Measurements from ENCODE around the gene DEPP1. TPM values are rescaled to one million over a fixed set of nuclear protein-coding genes. Genes with fewer than 3 reads are reported as not detected.
A peak's percentile ranks its signal among the peaks of the same experiment; 100 is the strongest.

The DEPP1 gene
- polyA plus RNA-seq, 4 donors, result 4.0 to 39.4 (median 6.0) TPM

DNA sequence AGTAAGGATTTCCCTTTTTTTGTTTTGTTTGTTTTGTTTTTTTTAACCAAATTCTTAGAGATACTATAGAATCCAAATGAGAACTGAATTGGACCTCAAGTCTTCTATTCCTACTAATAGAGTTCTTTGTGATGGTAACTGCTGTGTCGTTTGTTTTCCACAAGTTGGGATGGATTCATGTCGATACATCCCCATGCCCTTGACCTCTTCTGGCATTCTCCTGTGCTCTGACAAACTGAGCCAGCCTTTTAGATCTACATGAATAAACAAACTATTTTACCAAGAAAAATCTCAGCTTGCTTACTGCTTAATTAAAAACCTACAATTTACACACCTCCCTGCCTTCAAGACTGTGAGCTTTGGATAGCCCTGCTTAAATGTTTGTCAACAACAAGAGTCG, 26.1 kb upstream of the DEPP1 start:
- 68 to 87% (median 84%) methylated on average over 3 of the region's 3 CpGs for WGBS, 3 donors

DNA sequence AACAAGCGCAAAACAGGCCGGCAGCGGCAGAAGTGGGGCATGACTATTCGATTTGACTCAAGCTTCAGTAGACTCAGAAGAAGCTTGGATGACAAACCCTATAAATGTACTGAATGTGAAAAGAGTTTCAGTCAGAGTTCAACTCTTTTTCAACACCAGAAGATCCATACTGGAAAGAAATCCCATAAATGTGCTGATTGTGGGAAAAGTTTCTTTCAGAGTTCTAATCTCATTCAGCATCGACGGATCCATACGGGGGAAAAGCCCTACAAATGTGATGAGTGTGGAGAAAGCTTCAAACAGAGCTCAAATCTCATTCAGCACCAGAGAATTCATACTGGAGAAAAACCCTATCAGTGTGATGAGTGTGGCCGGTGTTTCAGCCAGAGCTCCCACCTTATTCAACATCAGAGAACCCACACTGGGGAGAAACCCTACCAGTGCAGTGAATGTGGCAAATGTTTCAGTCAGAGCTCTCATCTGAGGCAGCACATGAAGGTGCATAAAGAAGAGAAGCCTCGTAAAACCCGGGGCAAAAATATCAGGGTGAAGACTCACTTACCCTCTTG, 24.9 kb upstream of the DEPP1 start:
- Histone ChIP-seq H3K36me3 (ENCODE audit: control insufficient read depth in 3 of 3, insufficient read depth in 2 of 3, low read depth in 1 of 3, low read length in 3 of 3) (peaks cover 0 to 6% (median 2%) of the 10 kb centered on the region in 3 donors), H3K9me3 (ENCODE audit: control insufficient read depth in 2 of 2, insufficient read depth in 1 of 2, low read depth in 1 of 2, low read length in 1 of 2) (peaks cover 0 to 7% of the 10 kb centered on the region in 2 donors), H3K27me3 (ENCODE audit: control insufficient read depth in 3 of 3, insufficient read depth in 3 of 3, low read length in 3 of 3) (no peaks in the 10 kb centered on the region), H3K27ac (ENCODE audit: low read depth in 1 of 3, low read length in 2 of 3) (no peak overlapping the region), H3K4me3 (ENCODE audit: low read depth in 1 of 3, low read length in 3 of 3) (no peak overlapping the region), H3K4me1 (ENCODE audit: control insufficient read depth in 3 of 3, insufficient read depth in 2 of 3, low read depth in 1 of 3, low read length in 2 of 3) (peaks cover 0 to 11% (median 6%) of the 10 kb centered on the region in 3 donors)
- DNase-seq (no peak), FAIRE-seq (no peak)
- WGBS, 3 donors, result 90 to 96% (median 93%) methylated on average over 10 of the region's 10 CpGs

More for the DNA sequence above, 26.1 kb upstream of the DEPP1 start:
- H3K27ac ChIP-seq (ENCODE audit: low read depth in 1 of 3, low read length in 2 of 3), result no peak overlapping the region
- peaks cover 0 to 6% (median 2%) of the 10 kb centered on the region in 3 donors for H3K36me3 ChIP-seq (ENCODE audit: control insufficient read depth in 3 of 3, insufficient read depth in 2 of 3, low read depth in 1 of 3, low read length in 3 of 3)
- FAIRE-seq (no peak), DNase-seq (no peak)
- no peaks in the 10 kb centered on the region for H3K27me3 ChIP-seq (ENCODE audit: control insufficient read depth in 3 of 3, insufficient read depth in 3 of 3, low read length in 3 of 3)
- peaks cover 0 to 7% of the 10 kb centered on the region in 2 donors for H3K9me3 ChIP-seq (ENCODE audit: control insufficient read depth in 2 of 2, insufficient read depth in 1 of 2, low read depth in 1 of 2, low read length in 1 of 2)
- H3K4me3 ChIP-seq (ENCODE audit: low read depth in 1 of 3, low read length in 3 of 3), result no peak overlapping the region
- peaks cover 0 to 11% (median 5%) of the 10 kb centered on the region in 3 donors for H3K4me1 ChIP-seq (ENCODE audit: control insufficient read depth in 3 of 3, insufficient read depth in 2 of 3, low read depth in 1 of 3, low read length in 2 of 3)

DNA sequence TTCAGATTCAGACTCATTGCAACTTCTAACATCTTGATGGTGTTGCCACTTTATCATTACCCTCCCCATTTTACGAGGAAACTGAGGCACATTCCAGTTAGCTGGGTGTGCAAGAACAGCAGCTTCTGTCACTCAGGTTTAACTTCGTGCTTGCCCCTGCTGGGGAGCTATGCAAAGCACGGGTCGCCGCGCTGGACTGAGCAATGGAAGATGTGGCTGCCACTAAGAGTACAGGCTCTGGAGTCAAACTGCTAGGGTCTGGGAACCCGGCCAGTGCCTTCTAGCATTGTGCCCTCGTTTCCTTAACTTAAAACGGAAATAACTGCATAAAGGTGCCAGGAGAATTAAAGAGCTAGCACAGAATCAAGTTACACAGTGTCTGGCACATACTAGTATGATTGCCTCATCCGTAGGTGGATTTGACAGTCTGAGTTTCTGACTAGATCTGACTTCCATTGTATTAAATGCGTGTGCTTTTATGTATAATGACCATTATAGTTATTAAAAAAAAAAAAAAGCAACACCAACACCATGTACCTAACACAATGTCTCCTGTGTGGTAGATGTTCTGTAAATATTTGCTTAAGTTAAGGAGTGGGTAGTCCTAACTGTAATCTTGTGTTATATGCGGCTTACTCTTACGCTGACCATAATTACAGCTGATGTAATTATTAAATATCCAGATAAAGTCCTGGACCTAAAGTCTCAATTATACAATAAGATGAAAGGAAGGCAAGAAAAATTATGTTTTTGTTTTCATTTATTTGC, 23.0 kb upstream of the DEPP1 start:
- Histone ChIP-seq H3K4me3 (ENCODE audit: low read depth in 1 of 3, low read length in 3 of 3) (peak overlapping the region; percentile 66 to 72 (median 69)), H3K36me3 (ENCODE audit: control insufficient read depth in 3 of 3, insufficient read depth in 2 of 3, low read depth in 1 of 3, low read length in 3 of 3) (peaks cover 0 to 6% (median 2%) of the 10 kb centered on the region in 3 donors), H3K27ac (ENCODE audit: low read depth in 1 of 3, low read length in 2 of 3) (peak overlapping the region; percentile 91 to 93 (median 92)), H3K27me3 (ENCODE audit: control insufficient read depth in 3 of 3, insufficient read depth in 3 of 3, low read length in 3 of 3) (no peaks in the 10 kb centered on the region), H3K9me3 (ENCODE audit: control insufficient read depth in 2 of 2, insufficient read depth in 1 of 2, low read depth in 1 of 2, low read length in 1 of 2) (peaks cover 0 to 7% of the 10 kb centered on the region in 2 donors), H3K4me1 (ENCODE audit: control insufficient read depth in 3 of 3, insufficient read depth in 2 of 3, low read depth in 1 of 3, low read length in 2 of 3) (peaks cover 0 to 15% (median 11%) of the 10 kb centered on the region in 3 donors)
- WGBS, 3 donors, result 2 to 9% (median 6%) methylated on average over 13 of the region's 13 CpGs
- peak in 1 of 2 donors; percentile 64 for DNase-seq
- FAIRE-seq, result no peak

DNA sequence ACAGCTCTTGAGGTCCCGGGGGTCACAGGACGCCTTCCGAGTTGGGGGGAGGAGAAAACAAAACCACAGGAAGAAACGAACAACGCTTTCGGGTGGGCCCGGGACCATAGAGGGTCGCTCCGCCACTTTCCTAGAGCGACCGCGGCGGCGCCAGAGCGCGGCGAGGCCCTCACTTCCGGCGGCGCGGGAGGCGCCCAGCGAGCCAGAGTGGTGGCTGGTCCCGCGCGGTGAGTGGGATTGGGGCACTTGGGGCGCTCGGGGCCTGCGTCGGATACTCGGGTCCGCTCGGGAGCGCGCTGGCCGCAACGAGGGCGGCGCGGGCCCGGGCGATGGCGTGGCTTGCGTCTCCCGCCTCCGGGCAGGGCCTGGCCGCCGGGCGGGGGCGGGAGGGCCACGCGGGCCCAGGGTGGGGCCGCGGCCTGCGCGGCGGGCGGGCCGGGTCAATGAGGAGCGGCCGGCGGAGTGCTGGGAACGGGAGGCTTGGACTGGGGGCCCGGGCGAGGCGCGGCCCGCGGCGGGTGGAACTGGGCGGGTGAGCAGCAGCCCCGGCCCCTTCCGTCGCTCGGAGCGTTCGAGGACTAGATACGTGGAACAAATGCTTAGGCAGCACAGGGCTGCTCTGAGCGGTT, 22.3 kb upstream of the DEPP1 start, which contains the start of gene ZNF22:
Gene ZNF22 (plus strand): TSS at position 172 of the 629 bp plus-strand sequence. CDS start 2,446 bp downstream, outside the sequence.
- FAIRE-seq, result no peak
- Histone ChIP-seq H3K36me3 (ENCODE audit: control insufficient read depth in 3 of 3, insufficient read depth in 2 of 3, low read depth in 1 of 3, low read length in 3 of 3) (peaks cover 0 to 6% (median 2%) of the 10 kb centered on the region in 3 donors), H3K27me3 (ENCODE audit: control insufficient read depth in 3 of 3, insufficient read depth in 3 of 3, low read length in 3 of 3) (no peaks in the 10 kb centered on the region), H3K9me3 (ENCODE audit: control insufficient read depth in 2 of 2, insufficient read depth in 1 of 2, low read depth in 1 of 2, low read length in 1 of 2) (peaks cover 0 to 7% of the 10 kb centered on the region in 2 donors), H3K27ac (ENCODE audit: low read depth in 1 of 3, low read length in 2 of 3) (peak within 1 kb of the TSS; percentile 91 to 93 (median 92)), H3K4me1 (ENCODE audit: control insufficient read depth in 3 of 3, insufficient read depth in 2 of 3, low read depth in 1 of 3, low read length in 2 of 3) (peaks cover 0 to 20% (median 13%) of the 10 kb centered on the region in 3 donors), H3K4me3 (ENCODE audit: low read depth in 1 of 3, low read length in 3 of 3) (peak within 1 kb of the TSS; percentile 66 to 72 (median 69))
- peak; percentile 69 to 91 for DNase-seq
- WGBS, 3 donors, result 0 to 1% (median 0%) methylated on average over 41 to 79 of the region's 79 CpGs

DNA sequence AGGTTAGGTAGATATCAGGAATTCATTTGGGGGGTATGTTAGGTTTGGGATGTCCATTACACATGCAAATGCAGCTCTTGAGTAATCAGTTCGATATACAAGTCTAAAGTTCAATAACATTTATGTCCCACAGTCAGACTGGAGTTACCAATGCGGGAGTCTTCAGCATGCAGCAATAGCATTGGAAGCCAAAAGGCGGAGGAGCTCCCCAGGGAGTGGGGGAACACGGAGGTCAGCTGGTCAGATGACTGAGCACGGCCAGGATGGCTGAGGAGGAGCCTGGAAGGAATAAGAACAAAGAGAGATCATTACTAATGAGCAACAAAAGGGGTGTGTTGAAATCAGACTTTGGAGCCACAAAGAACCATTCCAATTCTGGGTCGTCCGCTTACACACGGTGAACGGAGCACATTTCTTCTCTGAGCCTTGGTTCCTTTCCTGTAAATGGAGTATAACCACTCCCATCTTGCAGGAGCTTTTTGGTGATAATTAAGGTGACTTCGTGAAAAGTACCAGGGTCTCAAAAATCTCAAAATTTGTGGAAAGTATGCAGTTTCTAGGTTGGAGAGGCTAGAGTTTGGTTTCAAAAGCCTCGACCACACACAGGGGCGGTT, 21.6 kb upstream of the DEPP1 start:
- Histone ChIP-seq H3K36me3 (ENCODE audit: control insufficient read depth in 3 of 3, insufficient read depth in 2 of 3, low read depth in 1 of 3, low read length in 3 of 3) (peaks cover 0 to 6% (median 2%) of the 10 kb centered on the region in 3 donors), H3K9me3 (ENCODE audit: control insufficient read depth in 2 of 2, insufficient read depth in 1 of 2, low read depth in 1 of 2, low read length in 1 of 2) (peaks cover 0 to 7% of the 10 kb centered on the region in 2 donors), H3K4me1 (ENCODE audit: control insufficient read depth in 3 of 3, insufficient read depth in 2 of 3, low read depth in 1 of 3, low read length in 2 of 3) (peaks cover 0 to 23% (median 13%) of the 10 kb centered on the region in 3 donors), H3K4me3 (ENCODE audit: low read depth in 1 of 3, low read length in 3 of 3) (peak overlapping the region; percentile 54 to 72 (median 66)), H3K27ac (ENCODE audit: low read depth in 1 of 3, low read length in 2 of 3) (peak overlapping the region; percentile 91 to 93 (median 92)), H3K27me3 (ENCODE audit: control insufficient read depth in 3 of 3, insufficient read depth in 3 of 3, low read length in 3 of 3) (no peaks in the 10 kb centered on the region)
- DNase-seq (peak; percentile 79 to 84), FAIRE-seq (no peak)
- 13 to 26% (median 23%) methylated on average over 12 of the region's 12 CpGs for WGBS, 3 donors

DNA sequence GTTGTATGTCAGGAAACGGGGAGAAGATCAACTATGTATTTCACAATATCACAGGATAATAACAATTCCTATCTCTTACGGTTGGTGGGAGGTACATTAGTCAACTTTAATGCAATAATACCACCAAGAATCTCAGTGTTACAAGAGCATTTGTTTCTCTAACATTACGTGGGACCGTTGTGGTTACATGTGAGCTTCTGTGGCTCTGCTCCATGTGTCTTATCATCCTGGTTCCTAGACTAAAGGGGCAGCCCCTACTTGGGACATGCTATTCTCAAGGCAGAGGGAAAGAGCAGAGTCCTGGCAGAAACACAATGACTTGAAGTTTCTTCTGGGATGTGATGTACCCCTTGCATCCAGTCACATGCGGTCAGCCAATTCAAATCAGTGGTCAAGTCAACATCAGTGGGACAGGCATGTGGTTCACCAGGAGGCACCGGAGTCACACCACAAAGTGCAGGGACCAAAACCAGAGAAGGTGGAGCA, 19.6 kb upstream of the DEPP1 start:
- Histone ChIP-seq H3K9me3 (ENCODE audit: control insufficient read depth in 2 of 2, insufficient read depth in 1 of 2, low read depth in 1 of 2, low read length in 1 of 2) (peaks cover 0 to under 1% of the 10 kb centered on the region in 2 donors), H3K27me3 (ENCODE audit: control insufficient read depth in 3 of 3, insufficient read depth in 3 of 3, low read length in 3 of 3) (no peaks in the 10 kb centered on the region), H3K4me1 (ENCODE audit: control insufficient read depth in 3 of 3, insufficient read depth in 2 of 3, low read depth in 1 of 3, low read length in 2 of 3) (peaks cover 0 to 23% (median 10%) of the 10 kb centered on the region in 3 donors), H3K36me3 (ENCODE audit: control insufficient read depth in 3 of 3, insufficient read depth in 2 of 3, low read depth in 1 of 3, low read length in 3 of 3) (peaks cover 0 to 19% (median 2%) of the 10 kb centered on the region in 3 donors), H3K27ac (ENCODE audit: low read depth in 1 of 3, low read length in 2 of 3) (peak overlapping the region in 1 of 3 donors; percentile 43), H3K4me3 (ENCODE audit: low read depth in 1 of 3, low read length in 3 of 3) (no peak overlapping the region)
- DNase-seq (no peak), FAIRE-seq (no peak)
- WGBS, 3 donors, result 77 to 83% (median 82%) methylated on average over 6 of the region's 6 CpGs

DNA sequence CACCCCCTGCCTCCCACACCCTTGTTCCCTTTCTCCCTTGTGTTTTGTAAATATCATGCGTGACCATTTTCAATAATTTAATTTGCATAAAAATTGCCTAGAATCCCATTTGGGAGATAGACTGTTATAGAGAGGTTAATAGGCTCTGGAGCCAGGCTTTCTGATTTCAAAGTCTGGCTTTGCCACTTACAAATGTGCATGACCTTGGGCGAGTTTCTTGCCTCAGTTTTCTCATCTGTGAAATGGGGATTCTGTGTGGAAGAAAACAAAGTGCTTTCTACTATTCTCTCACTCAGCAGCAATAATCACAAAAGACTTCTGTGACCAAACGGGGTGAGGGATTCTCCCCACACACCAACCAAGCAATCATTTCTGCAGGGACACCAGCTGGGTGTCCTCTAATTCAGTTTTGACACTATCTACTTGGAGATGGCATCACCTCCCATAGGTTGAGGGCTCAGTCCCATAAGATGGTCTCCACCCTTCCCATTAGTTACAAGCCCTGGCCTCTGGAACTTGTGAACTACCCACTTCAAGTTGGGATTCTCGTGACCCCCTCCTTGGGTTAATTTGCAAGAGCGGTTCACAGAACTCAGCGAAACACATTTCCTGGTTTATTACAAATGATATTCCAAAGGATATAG, 18.6 kb upstream of the DEPP1 start:
- Histone ChIP-seq H3K36me3 (ENCODE audit: control insufficient read depth in 3 of 3, insufficient read depth in 2 of 3, low read depth in 1 of 3, low read length in 3 of 3) (peaks cover 0 to 28% (median 3%) of the 10 kb centered on the region in 3 donors), H3K4me3 (ENCODE audit: low read depth in 1 of 3, low read length in 3 of 3) (no peak overlapping the region), H3K27me3 (ENCODE audit: control insufficient read depth in 3 of 3, insufficient read depth in 3 of 3, low read length in 3 of 3) (no peaks in the 10 kb centered on the region), H3K9me3 (ENCODE audit: control insufficient read depth in 2 of 2, insufficient read depth in 1 of 2, low read depth in 1 of 2, low read length in 1 of 2) (no peaks in the 10 kb centered on the region), H3K4me1 (ENCODE audit: control insufficient read depth in 3 of 3, insufficient read depth in 2 of 3, low read depth in 1 of 3, low read length in 2 of 3) (peaks cover 0 to 19% (median 10%) of the 10 kb centered on the region in 3 donors), H3K27ac (ENCODE audit: low read depth in 1 of 3, low read length in 2 of 3) (peak overlapping the region in 2 of 3 donors; percentile 54 to 89)
- WGBS, 3 donors, result 90 to 93% (median 93%) methylated on average over 6 of the region's 6 CpGs
- DNase-seq (no peak), FAIRE-seq (no peak)
